Activated CD4-positive, alpha-beta T cell treated with anti-CD3 and anti-CD28 coated beads, Interleukin-2, amount 10 ng/mL, durations not matched to agents 24 days and 14 days (primary cell): ENCODE measurements around the gene TIGD2. TPM values are rescaled to one million over a fixed set of nuclear protein-coding genes. Genes with fewer than 3 reads are reported as not detected.

Source experiments
- DNase-seq: peaks from one replicate; pipeline ENCODE4 v3.0.0; 2022
- H3K27ac Mint-ChIP-seq: one replicate; pipeline ENCODE4 v1.8.0; 2022; ENCODE audit warnings: mild to moderate bottlenecking, mixed read lengths
- H3K27me3 Mint-ChIP-seq: one replicate; pipeline ENCODE4 v1.8.0; 2022; ENCODE audit warnings: mixed read lengths
- H3K36me3 Mint-ChIP-seq: one replicate; pipeline ENCODE4 v1.8.0; 2022; ENCODE audit warnings: low read depth, mild to moderate bottlenecking, mixed read lengths
- H3K4me1 Mint-ChIP-seq: one replicate; pipeline ENCODE4 v1.8.0; 2021; ENCODE audit warnings: mixed read lengths
- H3K4me3 Mint-ChIP-seq: one replicate; pipeline ENCODE4 v1.8.0; 2022; ENCODE audit warnings: mild to moderate bottlenecking, moderate library complexity, mixed read lengths
- H3K9me3 Mint-ChIP-seq: one replicate; pipeline ENCODE4 v1.8.0; 2021; ENCODE audit warnings: mixed read lengths
- intact Hi-C: fragments of 100-400 bp; cut with micrococcal nuclease; formaldehyde crosslinking; loops from one replicate; pipeline ENCODE4 v1.15.1; 2023
- total RNA-seq: library from RNA; stranded (reverse); gene quantifications from 2 replicates; pipeline ENCODE4 v1.2.3, GENCODE V29; 2022

TIGD2 gene
- total RNA-seq, 1 donor from 2014 or later: 3.5 TPM

DNA sequence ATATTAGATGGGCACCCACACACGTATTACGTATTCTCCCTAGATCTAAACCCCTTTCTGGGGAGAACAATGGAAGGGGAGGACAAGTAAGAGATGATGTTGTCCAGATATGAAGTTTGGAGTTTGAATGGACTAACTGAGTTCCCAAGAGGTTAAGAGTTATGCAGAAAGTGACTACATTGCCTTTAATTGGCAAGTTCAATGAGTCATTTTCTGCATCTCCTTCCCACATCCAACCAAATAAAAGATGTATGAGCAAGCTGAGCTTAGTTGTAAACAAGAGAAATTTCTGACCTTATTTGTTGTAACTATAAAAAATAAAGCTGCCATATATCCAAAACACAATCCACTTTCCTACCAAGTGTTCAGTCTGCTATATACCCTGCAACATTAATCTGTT, 50.5 kb downstream of the TIGD2 start:
- intact Hi-C loops: no loop called here
- H3K27me3 Mint-ChIP-seq: peaks cover 23% of the 10 kb centered on the region
- no peaks in the 10 kb centered on the region for H3K36me3 Mint-ChIP-seq
- H3K4me1 Mint-ChIP-seq: no peaks in the 10 kb centered on the region
- H3K4me3 Mint-ChIP-seq: no peak overlapping the region
- no peak for DNase-seq
- no peaks in the 10 kb centered on the region for H3K9me3 Mint-ChIP-seq
- H3K27ac Mint-ChIP-seq: no peak overlapping the region

DNA sequence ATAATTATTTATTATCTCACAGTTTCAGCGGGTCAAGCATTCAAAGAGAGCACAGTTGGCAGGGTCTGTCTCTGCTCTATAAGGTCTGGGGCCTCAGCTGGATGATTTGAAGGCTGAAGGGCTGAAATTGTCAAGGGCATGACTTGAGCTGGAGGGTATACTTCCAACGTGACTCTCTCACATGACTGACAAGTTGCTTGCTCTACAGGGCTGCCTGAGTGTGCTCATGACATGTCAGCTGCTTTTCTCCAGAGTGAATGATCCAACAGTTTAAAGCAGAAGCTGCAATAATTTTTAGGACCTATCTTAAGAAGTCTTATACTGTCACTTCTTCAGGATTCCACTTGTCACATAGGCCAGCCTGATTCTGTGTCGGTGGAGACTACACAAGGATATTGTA, 51.2 kb downstream of the TIGD2 start:
- DNase-seq: no peak
- Mint-ChIP-seq H3K27me3 (peaks cover 26% of the 10 kb centered on the region), H3K9me3 (no peaks in the 10 kb centered on the region), H3K4me1 (no peaks in the 10 kb centered on the region), H3K27ac (no peak overlapping the region), H3K4me3 (no peak overlapping the region), H3K36me3 (no peaks in the 10 kb centered on the region)
- intact Hi-C loops: no loop called here

DNA sequence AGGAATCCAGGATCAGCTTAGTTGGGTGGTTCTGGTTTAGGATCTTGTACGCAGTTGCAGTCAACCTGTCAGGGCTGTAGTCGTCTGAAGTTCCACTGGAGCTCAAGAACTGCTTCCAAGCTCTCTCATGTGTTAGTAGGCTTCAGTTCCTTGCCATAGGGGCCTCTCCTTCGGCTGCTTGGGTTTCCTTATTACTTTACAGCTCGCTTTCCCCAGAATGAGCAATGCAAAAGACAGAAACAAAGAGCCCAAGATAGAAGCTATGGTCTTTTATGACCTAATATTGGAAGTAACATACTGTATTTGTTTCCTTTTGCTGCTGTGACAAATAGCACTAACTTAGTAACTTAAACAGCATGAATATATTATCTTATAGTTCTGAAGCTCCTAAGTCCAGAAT, 51.7 kb downstream of the TIGD2 start:
- H3K36me3 Mint-ChIP-seq: no peaks in the 10 kb centered on the region
- intact Hi-C loops: no loop called here
- H3K4me1 Mint-ChIP-seq: no peaks in the 10 kb centered on the region
- no peaks in the 10 kb centered on the region for H3K9me3 Mint-ChIP-seq
- peaks cover 24% of the 10 kb centered on the region for H3K27me3 Mint-ChIP-seq
- DNase-seq: no peak
- no peak overlapping the region for H3K27ac Mint-ChIP-seq
- H3K4me3 Mint-ChIP-seq: no peak overlapping the region

DNA sequence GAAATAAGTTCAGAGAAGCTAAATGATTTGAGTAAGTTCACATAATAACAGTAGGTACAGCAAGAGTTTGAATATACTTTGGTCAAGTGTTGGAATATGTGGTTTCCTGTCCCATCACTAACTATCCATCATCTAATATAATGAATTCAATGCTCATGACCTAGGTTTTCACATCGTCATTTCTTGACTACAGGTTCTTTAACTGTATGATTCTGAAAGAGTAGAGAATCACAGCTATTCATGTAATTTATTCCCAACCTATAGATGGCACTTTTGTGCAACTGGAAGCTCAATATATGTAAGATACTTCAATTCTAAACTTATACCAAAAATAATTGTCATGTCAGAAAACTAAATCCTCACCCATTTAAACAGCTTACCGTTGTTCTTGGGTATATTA, 53.1 kb downstream of the TIGD2 start:
- no peaks in the 10 kb centered on the region for H3K4me1 Mint-ChIP-seq
- no peaks in the 10 kb centered on the region for H3K36me3 Mint-ChIP-seq
- H3K4me3 Mint-ChIP-seq: no peak overlapping the region
- no peak for DNase-seq
- no peaks in the 10 kb centered on the region for H3K9me3 Mint-ChIP-seq
- no peak overlapping the region for H3K27ac Mint-ChIP-seq
- H3K27me3 Mint-ChIP-seq: peaks cover 24% of the 10 kb centered on the region
- intact Hi-C loops: no loop called here

Other genes starting within 250 kb of the TIGD2 start
- gene FAM13A, start 54.3 kb upstream of the TIGD2 start, total RNA-seq: 3.0 and 5.3 TPM in 2 replicates
- 26.2 and 26.8 TPM in 2 replicates for gene GPRIN3, start 196.3 kb downstream of the TIGD2 start, total RNA-seq